ENCODE measurements around the gene C19orf12. TPM values are rescaled to one million over a fixed set of nuclear protein-coding genes. Genes with fewer than 3 reads are reported as not detected.

Gene C19orf12
- total and polyA plus RNA-seq, 2 donors (not counting 3 experiments of a cell fraction or from before 2014, with no cell fraction given), result 20.4 to 22.9 TPM

DNA sequence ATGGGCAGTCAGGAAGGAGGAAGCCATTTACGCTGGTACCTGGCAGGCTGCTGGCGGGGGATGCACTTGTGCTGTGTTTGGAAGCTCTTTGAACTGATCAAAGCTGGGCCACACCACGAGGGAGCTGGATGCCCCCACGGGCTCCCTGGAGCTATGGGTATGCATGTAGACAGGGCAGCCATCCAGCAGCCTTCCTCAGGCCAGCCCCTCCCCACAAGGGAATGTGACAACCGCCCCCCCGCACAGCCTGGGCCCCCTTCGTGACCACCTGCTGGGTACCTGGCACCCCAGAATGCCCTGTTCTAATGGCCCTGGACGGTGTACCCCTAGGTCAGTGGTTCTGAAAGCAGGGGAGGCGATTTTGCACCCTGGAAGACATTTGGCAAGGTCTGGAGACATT is 42.5 kb upstream of the C19orf12 start:
- H3K9me3 ChIP-seq (replicated peaks; ENCODE audit: control insufficient read depth, insufficient read depth, low read length), result no peaks in the 10 kb centered on the region
- DNase-seq (ENCODE audit: low read depth, low spot score) (no peak), FAIRE-seq (no peak)
- H3K4me1 ChIP-seq (ENCODE audit: control insufficient read depth, extremely low read depth, insufficient read depth, low read length), result peaks cover 2% of the 10 kb centered on the region
- H4K20me1 ChIP-seq (replicated peaks; ENCODE audit: control insufficient read depth, extremely low read depth, insufficient read depth, low read length), result no peaks in the 10 kb centered on the region
- intact Hi-C loops (cut with micrococcal nuclease), result no loop called here
- no peaks in the 10 kb centered on the region for H3K9me1 ChIP-seq (replicated peaks; ENCODE audit: control insufficient read depth, extremely low read depth, insufficient read depth, low read length)
- POLR2A ChIA-PET, result no interaction called here
- CTCF ChIA-PET, result interaction anchor here (1.0 to 1.1 kb wide), 3 partner anchors 12 to 117 kb away, joined by 3 to 5 read pairs (median 4); no protein-coding TSS in a partner anchor
- H3K27ac ChIP-seq (ENCODE audit: insufficient read depth, low read depth, low read length), result no peak overlapping the region
- no peak overlapping the region for H3K9ac ChIP-seq (replicated peaks; ENCODE audit: extremely low read depth, insufficient read depth, low read length)
- no peaks in the 10 kb centered on the region for H3K36me3 ChIP-seq (ENCODE audit: control insufficient read depth in 2 of 2, extremely low read depth in 1 of 2, insufficient read depth in 2 of 2, low read length in 2 of 2)
- no peak overlapping the region for H3K4me2 ChIP-seq (ENCODE audit: insufficient read depth, low read length)
- dilution Hi-C loops (cut with MboI; ENCODE audit: extremely low pct_ligation_motif_present, low sequenced_read_pairs), result no loop called here
- H2AFZ ChIP-seq (ENCODE audit: low read depth, low read length), result no peak overlapping the region
- H3K4me3 ChIP-seq (replicated peaks in 1 of 3; ENCODE audit: insufficient read depth in 1 of 3, low read depth in 1 of 3, low read length in 3 of 3), result no peak overlapping the region
- BruUV-seq (replicated peaks), result no TSS peak
- no peaks in the 10 kb centered on the region for H3K79me2 ChIP-seq (ENCODE audit: control insufficient read depth, insufficient read depth, low read length)
- H3K27me3 ChIP-seq (ENCODE audit: control insufficient read depth in 2 of 2, insufficient read depth in 2 of 2, low read length in 2 of 2), result no peaks in the 10 kb centered on the region
- TF ChIP-seq POLR2AphosphoS5 (IDR thresholded peaks at IDR 0.05; ENCODE audit: insufficient read depth, low read depth, low read length) (no peak), POLR2A (IDR thresholded peaks at IDR 0.05; ENCODE audit: low read depth, low read length) (no peak), MYC (IDR thresholded peaks at IDR 0.05; ENCODE audit: low read depth, low read length) (no peak), GATA2 (IDR thresholded peaks at IDR 0.05; ENCODE audit: insufficient read depth, insufficient read length, low read depth, low read length) (no peak), JUN (IDR thresholded peaks at IDR 0.05; ENCODE audit: borderline replicate concordance, insufficient read depth, insufficient read length, low read depth) (no peak), EZH2 (IDR thresholded peaks at IDR 0.05; ENCODE audit: borderline replicate concordance, low read depth, low read length, severe bottlenecking) (no peak), FOS (IDR thresholded peaks at IDR 0.05; ENCODE audit: borderline replicate concordance, insufficient read depth, low read length) (no peak)
- TF ChIP-seq, protein P1, sequence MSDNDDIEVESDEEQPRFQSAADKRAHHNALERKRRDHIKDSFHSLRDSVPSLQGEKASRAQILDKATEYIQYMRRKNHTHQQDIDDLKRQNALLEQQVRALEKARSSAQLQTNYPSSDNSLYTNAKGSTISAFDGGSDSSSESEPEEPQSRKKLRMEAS (IDR thresholded peaks at IDR 0.05; ENCODE audit: insufficient read depth, insufficient read length), result no peak
- TF ChIP-seq, protein P2, sequence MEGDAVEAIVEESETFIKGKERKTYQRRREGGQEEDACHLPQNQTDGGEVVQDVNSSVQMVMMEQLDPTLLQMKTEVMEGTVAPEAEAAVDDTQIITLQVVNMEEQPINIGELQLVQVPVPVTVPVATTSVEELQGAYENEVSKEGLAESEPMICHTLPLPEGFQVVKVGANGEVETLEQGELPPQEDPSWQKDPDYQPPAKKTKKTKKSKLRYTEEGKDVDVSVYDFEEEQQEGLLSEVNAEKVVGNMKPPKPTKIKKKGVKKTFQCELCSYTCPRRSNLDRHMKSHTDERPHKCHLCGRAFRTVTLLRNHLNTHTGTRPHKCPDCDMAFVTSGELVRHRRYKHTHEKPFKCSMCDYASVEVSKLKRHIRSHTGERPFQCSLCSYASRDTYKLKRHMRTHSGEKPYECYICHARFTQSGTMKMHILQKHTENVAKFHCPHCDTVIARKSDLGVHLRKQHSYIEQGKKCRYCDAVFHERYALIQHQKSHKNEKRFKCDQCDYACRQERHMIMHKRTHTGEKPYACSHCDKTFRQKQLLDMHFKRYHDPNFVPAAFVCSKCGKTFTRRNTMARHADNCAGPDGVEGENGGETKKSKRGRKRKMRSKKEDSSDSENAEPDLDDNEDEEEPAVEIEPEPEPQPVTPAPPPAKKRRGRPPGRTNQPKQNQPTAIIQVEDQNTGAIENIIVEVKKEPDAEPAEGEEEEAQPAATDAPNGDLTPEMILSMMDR (IDR thresholded peaks at IDR 0.05; ENCODE audit: extremely low read depth in 1 of 2, insufficient read depth in 1 of 2, low read depth in 1 of 2, low read length in 2 of 2), result no peak
